MM.1S (cell line): Measurements from ENCODE around the gene RPL35A.

Source experiments
- EZH2 ChIP-seq: fragments of 300-600 bp; sonication (generic); optimal IDR thresholded peaks from 2 replicates; pipeline ENCODE3; 2017; ENCODE audit warnings: low read depth, mild to moderate bottlenecking, antibody characterized with exemption, low read length, mixed read lengths
- EZH2phosphoT487 ChIP-seq: fragments of 300-600 bp; sonication (generic); IDR thresholded peaks from 2 replicates; pipeline ENCODE4 v1.6.1; 2018; ENCODE audit warnings: antibody characterized with exemption, low read length
- TF ChIP-seq, protein P1 (sequence below): fragments of 300-600 bp; sonication (generic); IDR thresholded peaks from 2 replicates; pipeline ENCODE4 v1.5.1; 2016; ENCODE audit warnings: antibody characterized with exemption, low read length, mixed read lengths

DNA sequence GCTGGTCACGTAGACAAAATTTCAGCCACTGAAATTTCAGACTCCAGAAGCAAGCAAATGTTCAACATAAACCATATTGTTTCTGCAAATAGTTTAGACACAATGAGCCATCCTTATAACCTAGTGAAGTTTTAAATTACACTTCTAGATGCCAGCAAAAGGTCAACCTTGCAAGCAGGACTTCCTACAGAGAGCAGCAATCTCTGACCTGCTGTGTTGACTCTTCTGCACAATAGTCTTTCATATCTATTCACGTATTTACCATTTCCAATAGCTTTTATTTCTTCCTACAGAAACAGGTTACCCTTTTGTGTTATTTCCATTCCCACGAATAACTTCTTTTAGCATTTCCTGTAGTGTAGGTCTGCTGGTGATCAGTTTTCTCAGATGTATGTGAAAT is 20.6 kb downstream of the RPL35A start:
- TF ChIP-seq EZH2 (no peak), EZH2phosphoT487 (no peak)
- TF ChIP-seq, protein P1, sequence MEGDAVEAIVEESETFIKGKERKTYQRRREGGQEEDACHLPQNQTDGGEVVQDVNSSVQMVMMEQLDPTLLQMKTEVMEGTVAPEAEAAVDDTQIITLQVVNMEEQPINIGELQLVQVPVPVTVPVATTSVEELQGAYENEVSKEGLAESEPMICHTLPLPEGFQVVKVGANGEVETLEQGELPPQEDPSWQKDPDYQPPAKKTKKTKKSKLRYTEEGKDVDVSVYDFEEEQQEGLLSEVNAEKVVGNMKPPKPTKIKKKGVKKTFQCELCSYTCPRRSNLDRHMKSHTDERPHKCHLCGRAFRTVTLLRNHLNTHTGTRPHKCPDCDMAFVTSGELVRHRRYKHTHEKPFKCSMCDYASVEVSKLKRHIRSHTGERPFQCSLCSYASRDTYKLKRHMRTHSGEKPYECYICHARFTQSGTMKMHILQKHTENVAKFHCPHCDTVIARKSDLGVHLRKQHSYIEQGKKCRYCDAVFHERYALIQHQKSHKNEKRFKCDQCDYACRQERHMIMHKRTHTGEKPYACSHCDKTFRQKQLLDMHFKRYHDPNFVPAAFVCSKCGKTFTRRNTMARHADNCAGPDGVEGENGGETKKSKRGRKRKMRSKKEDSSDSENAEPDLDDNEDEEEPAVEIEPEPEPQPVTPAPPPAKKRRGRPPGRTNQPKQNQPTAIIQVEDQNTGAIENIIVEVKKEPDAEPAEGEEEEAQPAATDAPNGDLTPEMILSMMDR, result no peak
